Lower lobe of right lung (tissue), 2 donors: ENCODE data around the gene CYP8B1. TPM values are rescaled to one million over a fixed set of nuclear protein-coding genes. Genes with fewer than 3 reads are reported as not detected.
A peak's percentile ranks its signal among the peaks of the same experiment; 100 is the strongest.

ENCODE experiments used
- ATAC-seq, 2 donors: fragments of 200-7000 bp; cut with Tn5 transposase; one replicate each; pipeline ENCODE4 v1.9.1; 2020 to 2022; ENCODE audit warnings: mild to moderate bottlenecking in 2 of 2, moderate library complexity in 2 of 2
- DNase-seq: peaks from one replicate; pipeline ENCODE4 v3.0.0-alpha.2; 2020
- H3K27ac ChIP-seq: fragments of 200-600 bp; one replicate; pipeline ENCODE4 v1.8.0; 2022
- H3K27me3 ChIP-seq: fragments of 200-600 bp; one replicate; pipeline ENCODE4 v1.8.0; 2022; ENCODE audit warnings: low read depth
- H3K36me3 ChIP-seq: fragments of 200-600 bp; one replicate; pipeline ENCODE4 v1.8.0; 2022; ENCODE audit warnings: mild to moderate bottlenecking
- H3K4me1 ChIP-seq: fragments of 200-600 bp; one replicate; pipeline ENCODE4 v1.8.0; 2022
- H3K4me3 ChIP-seq: fragments of 200-600 bp; one replicate; pipeline ENCODE4 v1.8.0; 2022; ENCODE audit warnings: mild to moderate bottlenecking
- H3K9me3 ChIP-seq: fragments of 200-600 bp; one replicate; pipeline ENCODE4 v1.8.0; 2022
- intact Hi-C: fragments of 100-400 bp; cut with DNase I; formaldehyde crosslinking; loops from one replicate; pipeline ENCODE4 v1.11.0; 2022
- total RNA-seq: library from RNA; stranded (reverse); fragmentation: NEBNext Ultra II Directional; extraction: Animal tissue kit (Norgen Biotek cat#: 25700); gene quantifications from one replicate; pipeline ENCODE4 v1.2.1, GENCODE V29; 2021
- TF ChIP-seq, protein P1 (sequence below): fragments of 200-600 bp; IDR thresholded peaks from one replicate; pipeline ENCODE4 v1.8.0; 2022; ENCODE audit warnings: antibody characterized with exemption, mild to moderate bottlenecking
- donor health status: DM: no; HTN: yes; CAD: no; lungs with severe emphysema.

The CYP8B1 gene
- total RNA-seq, 1 donor from 2014 or later, result not detected

DNA sequence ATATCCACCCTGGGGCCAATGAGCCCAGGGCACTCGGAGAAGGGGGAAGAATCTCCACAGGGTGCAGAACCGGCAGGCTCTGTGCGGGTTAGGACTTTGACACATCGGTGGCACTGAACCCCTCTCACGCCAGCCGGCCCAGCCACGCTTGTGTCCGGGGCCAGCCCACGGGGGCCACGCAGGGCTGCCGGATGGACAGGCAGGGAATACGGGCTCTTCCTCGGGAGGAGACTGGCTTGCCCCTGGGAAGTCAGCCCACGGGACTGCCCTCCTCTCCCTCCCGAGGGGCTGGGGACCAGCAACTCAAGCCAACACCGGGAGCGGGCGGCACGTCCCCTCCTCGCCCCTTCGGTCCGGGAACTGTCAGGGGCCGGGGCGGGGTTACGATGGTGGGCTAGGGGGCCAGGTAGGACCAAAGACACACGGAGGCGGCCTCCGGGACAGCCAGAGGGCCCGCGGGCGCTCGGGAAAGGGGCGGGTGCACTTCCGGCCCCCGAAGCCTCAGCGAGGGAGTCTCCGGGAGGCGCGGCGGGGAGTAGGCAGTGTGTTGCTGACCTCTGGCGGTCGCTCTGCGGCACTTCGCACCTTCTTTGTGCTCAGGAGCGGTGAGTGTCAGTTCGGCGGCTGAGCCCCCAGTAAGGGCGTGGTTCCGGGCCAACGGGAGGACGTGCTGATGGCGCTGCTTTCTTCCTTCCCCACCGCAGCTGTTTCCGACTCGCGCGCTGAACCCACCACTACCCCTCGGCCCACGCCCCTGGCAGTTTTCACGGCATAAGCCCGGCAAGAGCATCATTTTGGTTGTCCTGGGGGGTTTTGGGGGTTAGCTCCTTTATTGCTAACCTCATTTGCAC is 5.1 kb upstream of the CYP8B1 start:
- no peaks in the 10 kb centered on the region for H3K9me3 ChIP-seq
- peaks cover 5% of the 10 kb centered on the region for H3K4me1 ChIP-seq
- H3K27me3 ChIP-seq, result no peaks in the 10 kb centered on the region
- intact Hi-C loops, result no loop called here
- peak; percentile 91 for DNase-seq
- TF ChIP-seq, protein P1, sequence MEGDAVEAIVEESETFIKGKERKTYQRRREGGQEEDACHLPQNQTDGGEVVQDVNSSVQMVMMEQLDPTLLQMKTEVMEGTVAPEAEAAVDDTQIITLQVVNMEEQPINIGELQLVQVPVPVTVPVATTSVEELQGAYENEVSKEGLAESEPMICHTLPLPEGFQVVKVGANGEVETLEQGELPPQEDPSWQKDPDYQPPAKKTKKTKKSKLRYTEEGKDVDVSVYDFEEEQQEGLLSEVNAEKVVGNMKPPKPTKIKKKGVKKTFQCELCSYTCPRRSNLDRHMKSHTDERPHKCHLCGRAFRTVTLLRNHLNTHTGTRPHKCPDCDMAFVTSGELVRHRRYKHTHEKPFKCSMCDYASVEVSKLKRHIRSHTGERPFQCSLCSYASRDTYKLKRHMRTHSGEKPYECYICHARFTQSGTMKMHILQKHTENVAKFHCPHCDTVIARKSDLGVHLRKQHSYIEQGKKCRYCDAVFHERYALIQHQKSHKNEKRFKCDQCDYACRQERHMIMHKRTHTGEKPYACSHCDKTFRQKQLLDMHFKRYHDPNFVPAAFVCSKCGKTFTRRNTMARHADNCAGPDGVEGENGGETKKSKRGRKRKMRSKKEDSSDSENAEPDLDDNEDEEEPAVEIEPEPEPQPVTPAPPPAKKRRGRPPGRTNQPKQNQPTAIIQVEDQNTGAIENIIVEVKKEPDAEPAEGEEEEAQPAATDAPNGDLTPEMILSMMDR, result peak; percentile 96
- H3K4me3 ChIP-seq, result peak overlapping the region; percentile 81
- peak overlapping the region; percentile 81 for H3K27ac ChIP-seq
- H3K36me3 ChIP-seq, result no peaks in the 10 kb centered on the region
- peak; percentile 99 for ATAC-seq

DNA sequence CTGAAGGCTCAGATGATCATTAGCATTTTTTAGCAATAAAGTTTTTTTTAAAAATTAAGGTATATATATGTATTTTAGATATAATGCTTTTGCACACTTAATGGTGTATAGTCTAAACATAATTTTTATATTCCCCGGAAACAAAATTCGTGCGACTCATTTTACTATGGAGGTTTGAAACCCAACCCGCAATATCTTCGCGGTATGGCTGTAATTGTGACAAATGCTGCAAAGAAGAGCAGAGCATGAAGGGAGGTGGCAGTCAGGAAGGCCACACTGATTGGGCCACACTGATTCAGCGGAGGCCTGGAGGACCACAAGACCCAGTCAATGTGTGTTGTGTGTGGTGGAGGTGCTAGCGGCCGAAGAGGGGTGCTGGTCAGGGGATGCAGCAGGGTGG is 4.5 kb upstream of the CYP8B1 start:
- Histone ChIP-seq H3K27ac (no peak overlapping the region), H3K36me3 (no peaks in the 10 kb centered on the region), H3K4me1 (peaks cover 5% of the 10 kb centered on the region), H3K27me3 (no peaks in the 10 kb centered on the region), H3K9me3 (no peaks in the 10 kb centered on the region), H3K4me3 (peak overlapping the region; percentile 81)
- ATAC-seq, result peak in 1 of 2 donors; percentile 6
- intact Hi-C loops, result no loop called here
- TF ChIP-seq, protein P1, result no peak
- no peak for DNase-seq

DNA sequence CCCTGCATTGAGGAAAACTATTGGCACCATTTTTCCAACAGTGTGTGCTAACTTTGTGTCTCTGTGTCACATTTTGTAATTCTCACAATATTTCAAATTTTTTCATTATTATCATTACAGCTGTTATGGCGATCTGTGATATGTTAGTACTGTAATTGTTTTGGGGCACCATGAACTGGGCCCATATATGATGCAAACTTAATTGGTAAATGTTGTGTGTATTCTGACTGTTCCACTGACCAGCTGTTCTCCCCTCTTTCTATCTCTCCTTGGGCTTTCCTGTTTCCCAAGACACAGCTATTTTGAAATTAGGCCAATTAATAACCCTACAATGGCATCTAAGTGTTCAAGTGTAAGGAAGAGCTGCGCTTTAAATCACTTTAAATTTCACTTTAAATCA is 2.2 kb upstream of the CYP8B1 start:
- DNase-seq (no peak), ATAC-seq (no peak)
- Histone ChIP-seq H3K36me3 (no peaks in the 10 kb centered on the region), H3K27ac (no peak overlapping the region), H3K4me1 (peaks cover 5% of the 10 kb centered on the region), H3K9me3 (no peaks in the 10 kb centered on the region), H3K27me3 (no peaks in the 10 kb centered on the region), H3K4me3 (no peak overlapping the region)
- TF ChIP-seq, protein P1, result no peak
- intact Hi-C loops, result no loop called here

DNA sequence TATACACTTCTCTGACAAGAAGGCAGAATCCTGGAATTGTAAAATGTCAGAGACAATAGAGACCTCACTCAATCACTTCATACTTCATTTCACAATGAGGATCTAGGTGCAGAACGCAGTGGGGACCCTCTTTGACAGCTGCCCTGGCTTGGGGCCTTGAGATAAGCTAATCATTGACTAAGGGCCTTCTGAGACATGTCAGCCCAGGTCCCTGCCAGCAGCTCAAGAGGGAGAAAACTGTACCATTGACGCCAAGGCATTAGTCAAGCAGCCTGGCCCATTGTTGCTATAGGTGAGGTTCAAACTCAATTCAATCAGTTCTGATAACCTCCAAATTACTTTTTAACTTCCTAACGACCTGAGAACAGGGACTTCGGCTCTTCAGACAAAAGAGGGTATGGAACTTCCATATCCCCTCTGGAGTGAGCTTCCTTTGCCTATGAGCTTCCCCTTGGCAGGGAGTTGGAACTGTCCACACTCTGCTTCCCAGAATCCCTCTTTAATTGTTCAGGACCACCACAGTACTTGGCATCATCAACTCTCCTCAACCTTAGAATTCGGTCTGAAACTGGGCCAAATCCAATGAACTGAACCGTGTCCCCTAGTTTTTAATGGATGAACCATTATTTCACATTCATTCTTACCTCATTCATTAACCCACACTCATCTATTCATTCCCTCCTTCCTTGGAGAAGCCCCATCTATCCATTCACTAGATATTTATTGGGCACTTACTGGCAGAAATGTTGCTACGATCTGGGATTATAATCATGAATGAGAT is 1.5 kb upstream of the CYP8B1 start:
- ATAC-seq (no peak), DNase-seq (no peak)
- Histone ChIP-seq H3K36me3 (no peaks in the 10 kb centered on the region), H3K9me3 (no peaks in the 10 kb centered on the region), H3K27ac (no peak overlapping the region), H3K4me3 (no peak overlapping the region), H3K27me3 (no peaks in the 10 kb centered on the region), H3K4me1 (peaks cover 5% of the 10 kb centered on the region)
- intact Hi-C loops, result no loop called here
- TF ChIP-seq, protein P1, result no peak

DNA sequence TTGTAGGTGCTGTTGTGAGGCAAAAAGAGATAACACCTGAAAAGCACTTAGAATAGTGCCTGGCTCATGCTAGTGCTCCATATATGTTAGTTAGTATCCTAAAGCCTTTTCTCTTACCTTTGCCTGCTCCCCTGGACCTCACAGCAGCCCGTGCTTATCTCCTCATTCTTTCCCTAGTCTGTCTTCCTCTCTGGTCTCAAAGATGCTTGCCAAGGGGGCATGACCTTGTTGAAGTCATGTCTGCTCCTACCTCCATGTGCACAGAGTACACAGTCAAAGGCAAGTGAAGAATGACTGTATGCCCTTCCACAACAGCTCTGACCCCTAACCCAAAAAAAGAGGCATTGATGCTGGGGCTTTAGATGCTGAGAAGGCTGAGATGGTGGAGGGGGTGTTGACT is 722 bp upstream of the CYP8B1 start:
- Histone ChIP-seq H3K4me1 (peaks cover 10% of the 10 kb centered on the region), H3K27me3 (no peaks in the 10 kb centered on the region), H3K4me3 (no peak overlapping the region), H3K27ac (no peak overlapping the region), H3K9me3 (no peaks in the 10 kb centered on the region), H3K36me3 (no peaks in the 10 kb centered on the region)
- TF ChIP-seq, protein P1, result no peak
- ATAC-seq (no peak), DNase-seq (no peak)
- intact Hi-C loops, result no loop called here
